ENCODE data around the gene PCBP3.
"Not testable (repeated sequence)": the region's sequence is repeated elsewhere in the genome, so short reads cannot be mapped to it uniquely, and the experiment has no call there.

Gene PCBP3

DNA sequence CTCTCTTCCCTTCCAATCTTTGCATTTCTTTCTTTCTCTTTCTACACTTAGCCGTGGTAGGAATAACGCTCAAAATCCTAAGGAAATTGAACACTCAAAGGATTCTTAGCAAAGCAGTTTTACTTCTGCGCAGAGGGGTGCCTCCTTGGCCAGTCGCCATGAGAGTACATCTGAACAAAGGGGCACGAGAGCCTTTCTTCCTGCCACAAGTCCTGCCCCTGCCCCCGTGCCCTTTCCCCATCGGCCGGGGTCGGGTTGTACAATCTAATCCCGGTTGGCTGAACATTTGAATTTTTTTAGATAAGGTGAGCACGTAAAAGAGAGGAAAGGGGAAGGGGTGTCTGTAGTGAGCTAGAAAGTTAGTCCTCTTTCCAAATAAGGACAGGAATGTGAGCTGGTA, 309.4 kb downstream of the PCBP3 start:
- no peak for DNase-seq (ENCODE audit: low read depth in 3 of 3, low spot score in 1 of 3)

DNA sequence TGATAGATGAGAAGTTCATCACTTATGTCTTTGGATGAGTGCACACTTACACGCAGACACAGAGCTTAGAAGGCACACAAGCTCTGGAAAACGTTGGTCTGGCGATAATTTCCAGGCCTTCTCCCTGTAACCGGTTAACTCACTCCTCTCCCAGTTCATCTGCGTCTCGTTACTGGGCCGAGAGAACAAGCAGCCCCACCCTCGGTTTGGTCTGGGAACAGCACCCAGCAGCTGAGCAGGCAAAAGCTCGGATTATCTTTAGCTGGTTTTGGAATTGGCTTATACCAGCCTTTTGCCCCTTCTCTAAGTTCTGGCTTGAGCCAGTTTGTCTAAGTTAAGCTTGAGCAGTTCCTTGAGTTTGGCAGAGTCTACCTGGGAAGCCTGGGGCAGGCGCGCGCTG, 310.7 kb downstream of the PCBP3 start:
- no peak for DNase-seq (ENCODE audit: low read depth in 3 of 3, low spot score in 1 of 3)

DNA sequence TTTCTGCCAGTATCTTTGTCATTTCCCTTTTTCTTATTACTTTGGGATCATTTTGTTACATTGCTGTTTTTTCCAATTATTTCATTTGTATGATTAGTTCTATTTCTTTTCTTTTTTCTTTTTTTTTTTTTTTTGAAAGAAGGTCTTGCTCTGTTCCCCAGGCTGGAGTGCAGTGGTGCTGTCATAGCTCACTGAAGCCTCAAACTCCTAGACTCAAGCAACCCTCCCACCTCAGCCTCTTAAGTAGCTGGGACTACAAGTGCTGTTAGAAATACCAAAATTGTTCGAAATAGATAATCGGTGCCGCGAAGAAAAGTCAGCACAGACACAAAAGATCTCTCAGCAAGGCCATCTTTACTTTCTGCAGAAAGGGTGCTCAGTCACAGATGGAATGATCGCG, 311.4 kb downstream of the PCBP3 start:
- no peak for DNase-seq (ENCODE audit: low read depth in 3 of 3, low spot score in 1 of 3)

- no peak for DNase-seq (ENCODE audit: low read depth in 3 of 3, low spot score in 1 of 3)
Measured at GRCh38 chr21:45957551-45957950, 314.0 kb downstream of the PCBP3 start.

DNA sequence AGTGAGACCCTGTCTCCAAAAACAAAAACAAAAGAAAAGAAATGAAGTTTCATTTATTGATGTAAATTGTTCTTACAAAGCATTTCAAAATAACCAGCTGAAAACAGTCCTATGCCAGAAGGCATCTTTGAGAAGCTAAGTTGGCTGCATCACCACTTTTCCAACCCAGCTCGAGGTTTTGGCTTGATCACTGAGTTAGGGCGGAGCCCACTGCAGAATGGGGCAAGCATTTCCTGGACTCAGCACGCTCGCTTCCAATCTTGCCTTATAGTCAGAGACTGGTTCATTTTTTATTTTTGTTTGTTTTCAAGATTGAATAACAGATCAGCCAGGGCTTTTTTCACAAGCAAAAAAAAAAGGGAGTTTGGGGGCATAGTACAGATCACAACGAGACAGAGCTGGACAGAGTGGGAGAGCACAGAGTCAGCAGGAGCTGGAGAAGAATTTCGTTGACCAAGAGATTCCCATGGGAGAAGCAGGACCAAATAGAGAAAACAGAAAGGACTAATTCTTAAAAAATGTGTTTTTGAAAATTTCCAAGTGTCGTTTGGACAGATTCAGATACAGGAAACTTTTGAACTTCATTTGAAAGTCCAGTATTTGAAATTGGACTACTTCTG, 314.6 kb downstream of the PCBP3 start:
- DNase-seq (ENCODE audit: low read depth in 3 of 3, low spot score in 1 of 3), result no peak

DNA sequence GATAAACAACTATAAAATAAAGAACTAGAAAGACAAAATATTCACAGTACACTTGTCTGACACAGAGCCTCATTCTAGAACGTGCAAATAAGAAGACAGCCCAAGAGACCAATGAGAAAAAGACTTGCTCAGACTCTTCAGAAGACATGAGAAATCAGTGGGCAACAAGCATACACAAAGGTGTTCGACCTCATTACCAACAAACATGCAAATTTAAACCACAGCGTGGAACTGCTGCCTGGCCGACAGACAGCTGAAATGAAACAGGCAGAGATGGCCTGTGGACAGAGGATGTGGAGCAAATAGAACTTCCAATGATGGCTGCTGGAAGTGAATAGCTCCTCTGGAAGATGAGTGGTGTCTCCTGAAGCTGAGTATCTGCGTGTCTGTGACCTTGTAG, 315.7 kb downstream of the PCBP3 start:
- DNase-seq (ENCODE audit: low read depth in 3 of 3, low spot score in 1 of 3), result no peak

DNA sequence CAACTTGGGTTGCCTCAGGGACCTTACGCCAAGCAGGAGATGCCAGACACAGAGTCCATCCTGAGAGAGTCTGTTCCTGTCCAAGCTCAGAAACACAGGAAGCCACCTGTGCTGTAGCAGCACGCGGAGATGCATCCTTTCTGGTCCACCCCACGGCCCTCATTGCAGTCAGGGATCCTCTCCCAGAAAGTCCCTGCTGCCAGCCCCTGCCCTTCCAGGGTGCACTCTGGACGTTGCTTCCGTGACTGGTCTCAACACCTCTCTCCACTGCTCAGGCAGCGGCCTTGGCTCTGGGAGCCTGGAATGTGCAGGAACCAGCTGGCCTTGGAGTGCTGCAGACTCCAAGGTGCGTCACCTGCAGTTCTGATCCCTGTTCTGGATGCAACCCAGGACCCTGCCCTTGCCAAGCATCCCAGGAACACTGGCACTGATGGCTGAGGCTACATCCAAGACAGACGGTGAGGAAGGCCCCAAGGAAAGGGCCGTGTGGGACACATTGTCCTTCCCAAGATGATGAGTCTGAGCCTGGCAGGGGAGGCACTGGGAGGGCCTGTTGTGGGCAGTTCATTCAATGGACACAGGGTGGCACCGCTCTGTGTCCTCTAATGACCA, 316.4 kb downstream of the PCBP3 start:
- no peak for DNase-seq (ENCODE audit: low read depth in 3 of 3, low spot score in 1 of 3)

- not testable (repeated sequence) for DNase-seq (ENCODE audit: low read depth in 3 of 3, low spot score in 1 of 3)
Measured at GRCh38 chr21:45961408-45961807, 317.9 kb downstream of the PCBP3 start.

DNA sequence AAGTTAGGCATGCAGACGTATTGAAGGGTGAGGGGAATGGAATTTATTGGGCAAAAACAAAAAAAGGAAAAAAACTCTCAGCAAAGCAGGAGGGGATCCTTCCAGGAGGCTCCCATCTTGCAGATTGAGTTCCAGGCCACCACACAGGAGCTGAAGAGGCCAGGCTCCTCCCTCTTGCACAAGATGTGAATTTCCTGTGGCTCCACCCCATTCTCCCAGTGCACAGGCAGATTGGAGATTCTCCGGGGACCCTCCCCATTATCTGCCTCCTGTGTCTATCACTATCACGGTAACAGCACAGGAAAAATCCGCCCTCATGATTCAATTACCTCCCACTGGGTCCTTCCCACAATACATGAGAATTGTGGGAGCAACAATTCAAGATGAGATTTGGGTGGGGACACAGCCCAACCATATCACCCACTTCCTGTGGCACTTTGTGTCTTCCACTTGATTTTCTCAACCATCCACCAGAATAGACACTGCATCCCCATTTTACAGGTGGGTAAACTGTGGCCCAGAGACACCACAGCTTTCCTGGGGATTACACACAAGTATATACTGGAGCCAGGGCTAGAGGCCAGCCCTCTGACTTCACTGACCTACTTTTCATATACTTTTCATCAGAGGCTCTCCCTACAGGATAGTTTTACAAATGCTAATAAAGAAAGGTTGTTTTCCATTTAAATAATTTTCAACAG, 319.2 kb downstream of the PCBP3 start:
- DNase-seq (ENCODE audit: low read depth in 3 of 3, low spot score in 1 of 3), result no peak

DNA sequence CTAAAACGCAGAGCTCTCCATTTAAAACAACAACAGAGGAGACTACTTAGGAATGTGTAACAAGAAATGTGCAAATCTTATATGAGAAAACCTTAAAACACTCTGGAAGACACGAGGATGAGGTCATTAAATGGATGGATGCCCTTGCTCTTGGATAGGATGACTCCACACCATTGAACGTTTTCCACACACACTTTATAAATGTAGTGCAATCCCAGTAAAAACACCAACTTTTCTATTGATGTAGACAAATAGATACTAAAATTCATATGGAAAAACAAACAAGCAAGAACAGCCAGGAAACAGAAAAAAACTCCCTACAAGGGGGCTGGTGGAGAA, 319.7 kb downstream of the PCBP3 start:
- DNase-seq (ENCODE audit: low read depth in 3 of 3, low spot score in 1 of 3), result no peak

DNA sequence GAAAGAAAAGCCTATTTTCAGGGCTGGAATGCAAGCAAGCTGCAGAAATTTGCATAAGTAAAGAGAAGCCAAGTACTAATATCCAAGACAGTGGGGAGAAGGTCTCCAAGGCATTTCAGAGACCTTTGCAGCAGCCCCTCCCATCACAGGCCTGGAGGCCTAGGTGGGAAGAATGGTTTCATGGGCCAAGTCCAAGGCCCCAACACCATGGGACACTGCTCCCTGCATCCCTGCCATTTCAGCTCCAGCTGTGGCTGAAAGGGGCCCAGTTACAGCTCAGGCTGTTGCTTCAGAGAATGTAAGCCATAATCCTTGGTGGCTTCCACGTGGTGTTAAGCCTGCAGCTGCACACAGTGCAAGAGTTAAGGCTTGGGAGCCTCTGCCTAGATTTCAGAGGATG, 321.1 kb downstream of the PCBP3 start:
- DNase-seq (ENCODE audit: low read depth in 3 of 3, low spot score in 1 of 3), result no peak

- no peak for DNase-seq (ENCODE audit: low read depth in 3 of 3, low spot score in 1 of 3)
Measured at GRCh38 chr21:45965084-45965809, 321.7 kb downstream of the PCBP3 start.

DNA sequence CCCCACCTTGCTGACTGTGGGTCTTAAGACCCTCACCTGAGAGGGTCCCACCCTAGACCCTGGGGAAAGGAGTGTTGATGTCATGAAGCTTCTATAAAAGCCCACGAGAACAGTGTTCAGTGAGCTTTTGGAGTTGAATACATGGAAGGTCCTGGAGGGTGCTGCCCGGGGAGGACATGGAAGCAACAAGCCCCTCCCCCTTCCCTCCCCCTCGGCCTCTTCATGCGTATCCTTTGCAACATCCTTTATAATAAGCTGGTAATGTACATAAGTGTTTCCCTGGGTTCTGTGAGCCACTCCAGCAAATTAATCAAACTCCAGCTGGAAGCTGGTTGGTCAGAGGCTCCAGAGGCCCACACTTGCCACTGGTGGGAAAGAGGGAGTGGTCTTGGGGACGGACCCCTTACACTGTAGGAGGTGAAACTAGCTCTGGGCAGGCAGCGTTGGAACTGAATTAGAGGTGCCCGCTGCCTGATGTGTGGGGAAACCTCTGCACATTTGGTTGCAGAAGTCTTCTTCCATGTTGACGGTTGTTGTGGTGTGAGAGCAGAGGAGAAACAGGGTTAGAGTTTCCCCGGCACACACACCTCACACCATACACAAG, 323.4 kb downstream of the PCBP3 start:
- DNase-seq (ENCODE audit: low read depth in 3 of 3, low spot score in 1 of 3), result no peak

DNA sequence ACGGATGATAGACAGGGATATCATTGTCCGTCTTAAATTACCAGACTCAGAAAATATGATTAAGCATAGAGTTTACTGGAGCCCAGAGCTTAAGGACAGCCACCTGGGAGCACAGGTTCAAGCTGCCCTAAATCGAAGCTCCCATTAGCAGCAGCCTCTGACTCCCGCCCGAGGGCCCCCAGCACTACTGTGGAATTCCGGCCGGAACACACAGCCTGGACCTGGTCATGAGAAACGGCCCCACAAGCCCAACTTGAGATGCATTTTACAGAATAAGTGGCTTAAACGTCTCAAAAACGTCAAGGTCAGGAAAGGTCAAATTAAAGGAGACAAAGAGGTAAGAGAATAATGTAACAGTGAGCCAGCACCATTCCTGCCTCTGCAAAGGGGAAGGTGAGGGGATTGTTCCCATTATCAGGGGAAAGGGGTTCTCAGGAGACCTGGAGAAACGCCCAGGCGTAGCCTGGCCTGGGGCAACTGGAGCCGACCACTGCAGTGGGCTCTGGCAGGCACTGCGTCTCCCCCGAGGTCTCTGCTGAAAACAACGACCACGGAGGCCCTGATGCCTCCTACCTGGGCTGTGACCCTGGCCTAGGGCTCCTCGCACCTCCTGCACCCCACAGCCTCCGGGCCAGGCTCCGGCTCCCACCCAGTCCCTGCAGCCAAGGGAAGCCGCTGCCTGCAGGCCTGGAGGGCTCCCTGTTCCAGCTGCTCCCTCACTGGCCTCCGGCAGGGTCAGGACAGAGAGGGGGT, 326.6 kb downstream of the PCBP3 start:
- DNase-seq (ENCODE audit: low read depth in 3 of 3, low spot score in 1 of 3), result no peak

DNA sequence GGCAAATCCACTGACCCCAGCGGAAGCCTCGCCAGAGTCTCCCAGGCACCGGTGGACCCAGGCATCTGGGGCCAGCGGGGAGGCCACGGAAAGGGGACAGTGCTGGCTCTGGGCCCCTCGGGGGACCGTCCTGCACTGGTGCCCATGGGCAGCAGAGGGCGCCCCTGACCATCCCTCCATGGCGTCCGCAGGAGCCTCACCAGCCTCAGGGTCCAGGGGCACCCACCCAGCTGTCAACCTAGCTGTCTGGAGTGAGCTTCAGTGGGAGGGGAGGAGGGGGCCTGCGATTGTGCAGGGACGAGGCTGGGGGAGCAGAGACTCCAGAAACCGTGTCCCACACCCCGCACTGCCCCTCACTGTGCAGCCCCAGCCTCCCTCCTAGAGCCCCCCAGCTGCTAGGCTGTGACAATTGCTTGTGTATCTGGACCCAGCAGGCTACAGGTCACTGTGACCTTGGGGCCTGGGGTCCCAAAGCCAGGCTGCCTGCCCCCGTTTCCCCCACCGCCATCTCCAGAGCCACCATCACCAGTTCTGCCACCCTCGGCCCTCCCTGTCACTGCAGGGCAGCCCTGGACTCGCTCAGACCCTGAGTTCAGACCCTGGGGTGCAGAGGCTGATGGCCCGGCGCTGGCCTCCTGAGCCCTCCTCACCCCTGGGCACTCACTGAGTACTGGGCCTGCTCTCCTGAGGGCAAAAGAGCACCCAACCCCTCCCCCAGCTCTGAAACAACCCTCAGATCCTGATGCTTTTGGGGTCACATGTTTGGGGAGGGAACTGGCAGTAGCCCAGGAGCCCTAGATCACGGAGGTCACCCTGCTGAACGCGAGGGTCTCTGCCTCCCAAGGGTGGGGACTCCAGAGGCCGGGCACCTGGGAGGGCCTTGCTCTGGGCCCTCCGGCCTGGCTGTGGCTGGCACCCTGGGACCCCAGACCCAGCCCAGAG, 327.4 kb downstream of the PCBP3 start:
- peak in 1 of 3 donors; percentile 45 for DNase-seq (ENCODE audit: low read depth in 3 of 3, low spot score in 1 of 3)

DNA sequence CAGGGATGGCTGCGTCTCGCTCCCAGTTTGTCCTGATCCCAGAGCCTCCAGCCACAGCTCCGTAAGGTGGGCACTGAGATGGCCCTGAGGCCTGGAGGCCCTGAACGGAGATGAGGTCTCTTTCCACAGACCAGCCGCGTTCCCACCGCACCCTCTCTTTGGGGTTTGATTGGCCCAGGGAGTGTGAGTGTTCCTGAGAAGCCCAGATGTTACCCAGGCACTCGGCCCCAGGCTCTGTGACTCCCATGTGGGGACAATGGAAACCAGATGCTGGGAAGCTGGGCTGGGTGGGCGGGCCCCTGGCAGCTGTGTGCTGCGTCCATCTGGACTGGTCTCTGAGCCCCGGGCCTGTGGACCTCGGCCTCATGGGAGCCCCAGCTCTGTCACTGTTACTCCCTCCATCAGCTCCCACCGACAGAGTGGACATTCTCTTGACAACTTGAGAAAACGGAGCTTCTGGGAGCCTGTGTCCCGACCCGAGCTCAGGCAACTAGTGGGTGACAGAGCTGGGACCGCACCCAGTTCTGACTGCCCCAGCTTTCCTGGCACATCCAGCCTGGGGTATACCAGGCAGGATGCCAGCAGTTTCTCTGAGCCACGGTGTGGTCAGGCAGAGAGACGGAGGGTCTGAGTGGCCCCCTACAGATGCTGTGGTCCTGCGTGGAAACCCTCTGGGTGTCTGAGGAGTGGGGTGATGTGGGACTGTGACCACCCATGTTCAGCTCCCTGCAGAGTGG, 328.3 kb downstream of the PCBP3 start:
- DNase-seq (ENCODE audit: low read depth in 3 of 3, low spot score in 1 of 3), result no peak

GRCh38 chr21:45972353-45972715, 328.8 kb downstream of the PCBP3 start:
- DNase-seq (ENCODE audit: low read depth in 3 of 3, low spot score in 1 of 3), result no peak

- no peak for DNase-seq (ENCODE audit: low read depth in 3 of 3, low spot score in 1 of 3)
Measured at GRCh38 chr21:45972716-45973474, 329.4 kb downstream of the PCBP3 start.

All from stimulated activated CD4-positive, alpha-beta T cell treated with anti-CD3 and anti-CD28 coated beads, TNF-alpha, amount 100 ng/mL, for 1 hour (primary cell).